HepG2 (cell line): ENCODE data around the gene DALRD3. TPM values are rescaled to one million over a fixed set of nuclear protein-coding genes. Genes with fewer than 3 reads are reported as not detected.

ENCODE experiments used
- ATM ChIP-seq: fragments of 450-650 bp; IDR thresholded peaks from 2 replicates; pipeline ENCODE4 v1.7.1; 2017; ENCODE audit warnings: mild to moderate bottlenecking, borderline replicate concordance
- CEBPZ ChIP-seq: IDR thresholded peaks from 2 replicates; pipeline ENCODE4 v1.6.1; 2012; ENCODE audit warnings: low read length, improper control_type of control experiment
- ELF3 ChIP-seq: IDR thresholded peaks from 2 replicates; pipeline ENCODE4 v1.6.1; 2016; ENCODE audit warnings: missing genetic modification reagents, missing compliant biosample characterization
- MTA3 ChIP-seq: sonication (generic); formaldehyde crosslinking; IDR thresholded peaks from 2 replicates; pipeline ENCODE4 v1.4.0; 2020; ENCODE audit warnings: missing genetic modification reagents
- PBX3 ChIP-seq: sonication (generic); formaldehyde crosslinking; IDR thresholded peaks from 2 replicates; pipeline ENCODE4 v1.8.1; 2023; ENCODE audit warnings: missing genetic modification reagents, inconsistent platforms, borderline replicate concordance
- RCOR2 ChIP-seq: IDR thresholded peaks from 2 replicates; pipeline ENCODE4 v1.6.1; 2016; ENCODE audit warnings: missing biosample characterization, missing genetic modification reagents
- REST ChIP-seq, 2 experiments: IDR thresholded peaks; 2 replicates each; pipeline ENCODE4 v1.6.1; 2011 to 2012; ENCODE audit warnings: low read length in 2 of 2, borderline replicate concordance in 1 of 2, low read depth in 1 of 2, mild to moderate bottlenecking in 1 of 2, moderate library complexity in 1 of 2
- SNAI1 ChIP-seq: sonication (generic); formaldehyde crosslinking; IDR thresholded peaks from 2 replicates; pipeline ENCODE4 v1.5.0; 2020; ENCODE audit warnings: mild to moderate bottlenecking, missing genetic modification reagents, borderline replicate concordance
- SPEN ChIP-seq: sonication (generic); formaldehyde crosslinking; IDR thresholded peaks from 2 replicates; pipeline ENCODE4 v1.5.1; 2020; ENCODE audit warnings: low read depth, mild to moderate bottlenecking, missing genetic modification reagents
- ZBTB43 ChIP-seq: sonication (generic); formaldehyde crosslinking; conservative IDR thresholded peaks from 2 replicates; pipeline ENCODE4 v1.4.0; 2020; ENCODE audit warnings: missing genetic modification reagents
- ZNF350 ChIP-seq: sonication (generic); formaldehyde crosslinking; IDR thresholded peaks from 2 replicates; pipeline ENCODE4 v1.4.0; 2020; ENCODE audit warnings: mild to moderate bottlenecking, low read depth, missing genetic modification reagents, borderline replicate concordance
- ZNF552 ChIP-seq: sonication (generic); formaldehyde crosslinking; IDR thresholded peaks from 2 replicates; pipeline ENCODE4 v1.9.0; 2022; ENCODE audit warnings: missing genetic modification reagents, mild to moderate bottlenecking, borderline replicate concordance
- ZNF556 ChIP-seq: sonication (generic); formaldehyde crosslinking; IDR thresholded peaks from 2 replicates; pipeline ENCODE4 v1.4.0; 2020; ENCODE audit warnings: mild to moderate bottlenecking, missing genetic modification reagents, borderline replicate concordance
- ZNF678 ChIP-seq: sonication (generic); formaldehyde crosslinking; IDR thresholded peaks from 2 replicates; pipeline ENCODE4 v1.4.0; 2020; ENCODE audit warnings: mild to moderate bottlenecking, missing genetic modification reagents
- ZNF747 ChIP-seq: sonication (generic); formaldehyde crosslinking; IDR thresholded peaks from 2 replicates; pipeline ENCODE4 v1.8.1; 2023; ENCODE audit warnings: missing genetic modification reagents, mild to moderate bottlenecking, borderline replicate concordance
- ZNF780A ChIP-seq: sonication (generic); formaldehyde crosslinking; IDR thresholded peaks from 2 replicates; pipeline ENCODE4 v1.8.0; 2022; ENCODE audit warnings: mild to moderate bottlenecking, missing genetic modification reagents, moderate library complexity
- ZNF883 ChIP-seq: sonication (generic); formaldehyde crosslinking; IDR thresholded peaks from 2 replicates; pipeline ENCODE4 v1.5.1; 2020; ENCODE audit warnings: mild to moderate bottlenecking, missing genetic modification reagents; ENCODE audit errors: not compliant biosample characterization
- ZSCAN22 ChIP-seq: sonication (generic); formaldehyde crosslinking; IDR thresholded peaks from 2 replicates; pipeline ENCODE4 v1.4.0; 2020; ENCODE audit warnings: mild to moderate bottlenecking, missing genetic modification reagents
- ZSCAN29 ChIP-seq: sonication (generic); formaldehyde crosslinking; conservative IDR thresholded peaks from 2 replicates; pipeline ENCODE4 v1.4.0; 2020; ENCODE audit warnings: mild to moderate bottlenecking, missing genetic modification reagents
- polyA plus RNA-seq, 8 experiments: library from polyadenylated mRNA; depleted of rRNA in 3 of 8; stranded (reverse) in 7 of 8; unstranded in 1 of 8; fragments of >200 nt; fragmentation: Illumina TruSeq in 4 of 8; extraction: Trizol in 4 of 8; gene quantifications; 2 replicates each; pipeline versions ENCODE4 v1.2.1 to v1.2.3, GENCODE V29; 2011 to 2016; ENCODE audit warnings: low read depth in 4 of 8, missing spikeins in 1 of 8, mixed read lengths in 1 of 8; ENCODE audit not compliant: insufficient read depth in 1 of 8
- total RNA-seq, 5 experiments: library from RNA; depleted of rRNA; stranded (reverse); fragments of >200 nt; fragmentation: Illumina TruSeq; extraction: Trizol; gene quantifications; 2 replicates each; pipeline ENCODE4 v1.2.3, GENCODE V29; 2016; ENCODE audit warnings: low read depth in 1 of 5

Gene DALRD3
- total and polyA plus RNA-seq, 2 of the 13 experiments (the other 11 are each of a cell fraction or from before 2014, with no cell fraction given): 19.9 to 36.5 TPM

GRCh38 chr3:49007068-49007770 is 11.2 kb downstream of the DALRD3 start, which contains the start of gene WDR6 (continued):
- peak in 1 of 2 experiments; percentile 5; a peak in 1 of 4 replicates for TF ChIP-seq REST (IDR thresholded peaks at IDR 0.05; ENCODE audit: borderline replicate concordance in 1 of 2, low read depth in 1 of 2, low read length in 2 of 2)
- no peak for TF ChIP-seq ZSCAN22 (CRISPR knock-in tag)
- TF ChIP-seq ELF3 (CRISPR knock-in tag): no peak
- no peak for TF ChIP-seq ZNF552 (CRISPR knock-in tag)
- 0 out of 2 replicates have a peak, but pooled peaks have one; percentile 20 for TF ChIP-seq MTA3 (CRISPR knock-in tag)
- no peak for TF ChIP-seq CEBPZ
- no peak; the same call in 1 of the 2 replicates for TF ChIP-seq ZNF780A
- no peak for TF ChIP-seq RCOR2 (CRISPR knock-in tag)
- TF ChIP-seq ZSCAN29 (CRISPR knock-in tag): no peak
- no peak for TF ChIP-seq ATM
- TF ChIP-seq ZNF747: peak; percentile 94
- TF ChIP-seq ZNF883 (CRISPR knock-in tag): no peak
- peak; percentile 75; the same call in 1 of the 2 replicates for TF ChIP-seq SPEN
- TF ChIP-seq PBX3 (CRISPR knock-in tag): no peak; the same call in 1 of the 2 replicates
- TF ChIP-seq ZNF556 (CRISPR knock-in tag): 0 out of 2 replicates have a peak, but pooled peaks have one; percentile 51
- no peak; the same call in 1 of the 2 replicates for TF ChIP-seq ZNF350 (CRISPR knock-in tag)
- 0 out of 2 replicates have a peak, but pooled peaks have one; percentile 40 for TF ChIP-seq ZNF678 (CRISPR knock-in tag)
- no peak for TF ChIP-seq ZBTB43
- TF ChIP-seq SNAI1 (CRISPR knock-in tag): peak; percentile 52; the same call in 1 of the 2 replicates
